ENCODE results near the gene CMIP. TPM values are rescaled to one million over a fixed set of nuclear protein-coding genes. Genes with fewer than 3 reads are reported as not detected.

Gene CMIP
- total RNA-seq, 1 experiment from 2014 or later: 48.2 TPM

- H3K4me1 Mint-ChIP-seq: peaks cover 18 to 25% of the 10 kb centered on the region in 2 experiments
- Histone ChIP-seq H3K27me3 (ENCODE audit: insufficient read depth, low read length) (no peaks in the 10 kb centered on the region), H3K23ac (ENCODE audit: insufficient read length, low read depth, low read length) (no peak overlapping the region), H3K4me2 (ENCODE audit: insufficient read depth, insufficient read length, low read length) (no peak overlapping the region), H3K14ac (ENCODE audit: insufficient read depth, low read length) (no peak overlapping the region; the same call in 1 of the 2 replicates), H3K79me2 (ENCODE audit: insufficient read depth, low read length) (peaks cover 2% of the 10 kb centered on the region; the same call in 1 of the 2 replicates), H4K91ac (ENCODE audit: insufficient read length, low read depth, low read length) (no peak overlapping the region), H2BK12ac (ENCODE audit: insufficient read length, low read depth, low read length) (no peak overlapping the region), H3K23me2 (ENCODE audit: insufficient read length, low read depth, low read length, poor library complexity, severe bottlenecking) (no peaks in the 10 kb centered on the region), H3K27ac (ENCODE audit: insufficient read length, low read depth, low read length) (no peak overlapping the region), H2BK120ac (ENCODE audit: low read depth, low read length, poor library complexity, severe bottlenecking) (no peak overlapping the region), H3K18ac (ENCODE audit: insufficient read length, low read depth, low read length) (no peak overlapping the region), H2BK5ac (ENCODE audit: insufficient read length, low read length) (no peak overlapping the region), H4K8ac (replicated peaks; ENCODE audit: insufficient read length, low read depth, low read length) (no peak overlapping the region), H2BK15ac (ENCODE audit: low read depth, low read length) (no peak overlapping the region), H2AFZ (ENCODE audit: low read length) (no peak overlapping the region), H3K56ac (ENCODE audit: insufficient read length, low read depth, low read length) (no peak overlapping the region), H3K9ac (ENCODE audit: extremely low read depth, insufficient read length, low read length) (no peak overlapping the region), H3K79me1 (ENCODE audit: insufficient read depth, low read depth, low read length, poor library complexity, severe bottlenecking) (no peaks in the 10 kb centered on the region), H3T11ph (ENCODE audit: low read length) (no peak overlapping the region), H2BK20ac (ENCODE audit: low read depth, low read length, poor library complexity, severe bottlenecking) (no peak overlapping the region), H2AK5ac (ENCODE audit: insufficient read length, low read length) (no peak overlapping the region), H3K9me3 (ENCODE audit: control insufficient read depth, low read depth, low read length) (no peaks in the 10 kb centered on the region), H4K20me1 (ENCODE audit: control insufficient read depth, insufficient read depth, insufficient read length) (no peaks in the 10 kb centered on the region), H3K4ac (ENCODE audit: low read depth, low read length) (no peak overlapping the region), H3K4me1 (ENCODE audit: insufficient read depth, low read length) (no peaks in the 10 kb centered on the region; the same call in 1 of the 2 replicates), H4K5ac (ENCODE audit: insufficient read length, low read depth, low read length) (no peak overlapping the region)
- H3K27me3 Mint-ChIP-seq (ENCODE audit: low read depth): no peaks in the 10 kb centered on the region
- DNase-seq: no peak
- peaks cover under 1 to 24% (median 19%) of the 10 kb centered on the region in 3 experiments; a peak in 4 of 7 replicates for H3K36me3 Mint-ChIP-seq (ENCODE audit: insufficient read depth in 1 of 3, low read depth in 3 of 3)
- TF ChIP-seq CTCF (conservative IDR thresholded peaks at IDR 0.05): no peak
- peak overlapping the region in 1 of 3 experiments; percentile 62; a peak in 1 of 7 replicates for H3K27ac Mint-ChIP-seq
- no CpG with 5 or more reads among the region's 17 CpGs for WGBS (ENCODE audit: extremely low coverage, insufficient read length, low lambda C conversion rate)
- H3K9me3 Mint-ChIP-seq: no peaks in the 10 kb centered on the region
- no peak overlapping the region for H3K4me3 Mint-ChIP-seq
Measured at GRCh38 chr16:81612351-81613163, 167.9 kb downstream of the CMIP start.

Data from H9 (cell line).